Suprapubic skin (tissue), 4 donors: ENCODE results near the gene TBCA.

Experiments
- EP300 ChIP-seq: sonication (generic); formaldehyde crosslinking; IDR thresholded peaks from one replicate; pipeline ENCODE4 v1.6.1; 2017; ENCODE audit warnings: antibody characterized with exemption
- POLR2A ChIP-seq, 2 donors: fragments of 450-650 bp; IDR thresholded peaks; one replicate each; pipeline ENCODE4 v1.6.1; 2017; ENCODE audit warnings: antibody characterized with exemption in 2 of 2, mild to moderate bottlenecking in 2 of 2, moderate library complexity in 2 of 2
- POLR2AphosphoS5 ChIP-seq, 3 donors: sonication (generic); formaldehyde crosslinking; IDR thresholded peaks; one replicate each; pipeline ENCODE4 v1.6.1; 2017; ENCODE audit warnings: antibody characterized with exemption in 3 of 3
- TF ChIP-seq, protein P1 (sequence below), 2 donors: fragments of 200-600 bp in 1 of 2; fragments of 450-650 bp in 1 of 2; sonication (generic) in 1 of 2; IDR thresholded peaks; one replicate each; pipeline ENCODE4 v1.5.1; 2016 to 2019; ENCODE audit warnings: antibody characterized with exemption in 2 of 2, mild to moderate bottlenecking in 1 of 2, moderate library complexity in 1 of 2

DNA sequence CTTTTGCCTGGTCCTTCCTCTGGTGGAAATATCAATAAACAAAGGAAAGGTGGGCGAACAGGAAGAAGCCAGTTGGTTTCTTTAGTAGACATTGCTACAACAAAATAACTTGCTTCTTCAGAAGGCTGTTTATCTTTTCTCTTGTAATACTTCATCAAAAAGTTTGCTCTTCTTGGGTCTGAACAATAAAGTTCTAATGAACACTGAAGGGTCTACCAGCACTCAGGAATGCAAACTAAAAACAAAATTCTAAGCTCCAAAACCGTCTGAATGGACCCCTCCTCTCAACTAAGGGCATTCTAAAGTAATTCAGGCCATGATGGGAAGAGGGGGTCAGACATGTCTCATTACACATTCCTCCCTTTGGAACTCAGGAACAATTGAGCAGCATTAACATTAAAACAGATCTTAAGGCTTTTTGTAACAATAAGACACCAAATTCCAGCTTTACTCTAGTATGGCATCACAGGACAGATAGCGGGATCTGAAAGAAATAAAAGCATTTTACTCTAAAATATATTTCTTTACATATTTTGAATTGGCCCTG is 2.3 kb downstream of the TBCA start:
- TF ChIP-seq POLR2A (IDR thresholded peaks at IDR 0.05), result no peak
- TF ChIP-seq, protein P1, sequence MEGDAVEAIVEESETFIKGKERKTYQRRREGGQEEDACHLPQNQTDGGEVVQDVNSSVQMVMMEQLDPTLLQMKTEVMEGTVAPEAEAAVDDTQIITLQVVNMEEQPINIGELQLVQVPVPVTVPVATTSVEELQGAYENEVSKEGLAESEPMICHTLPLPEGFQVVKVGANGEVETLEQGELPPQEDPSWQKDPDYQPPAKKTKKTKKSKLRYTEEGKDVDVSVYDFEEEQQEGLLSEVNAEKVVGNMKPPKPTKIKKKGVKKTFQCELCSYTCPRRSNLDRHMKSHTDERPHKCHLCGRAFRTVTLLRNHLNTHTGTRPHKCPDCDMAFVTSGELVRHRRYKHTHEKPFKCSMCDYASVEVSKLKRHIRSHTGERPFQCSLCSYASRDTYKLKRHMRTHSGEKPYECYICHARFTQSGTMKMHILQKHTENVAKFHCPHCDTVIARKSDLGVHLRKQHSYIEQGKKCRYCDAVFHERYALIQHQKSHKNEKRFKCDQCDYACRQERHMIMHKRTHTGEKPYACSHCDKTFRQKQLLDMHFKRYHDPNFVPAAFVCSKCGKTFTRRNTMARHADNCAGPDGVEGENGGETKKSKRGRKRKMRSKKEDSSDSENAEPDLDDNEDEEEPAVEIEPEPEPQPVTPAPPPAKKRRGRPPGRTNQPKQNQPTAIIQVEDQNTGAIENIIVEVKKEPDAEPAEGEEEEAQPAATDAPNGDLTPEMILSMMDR (IDR thresholded peaks at IDR 0.05), result no peak
- TF ChIP-seq EP300, result no peak
- TF ChIP-seq POLR2AphosphoS5 (IDR thresholded peaks at IDR 0.05), result no peak
